ENCODE results near the gene BBS7. TPM values are rescaled to one million over a fixed set of nuclear protein-coding genes. Genes with fewer than 3 reads are reported as not detected.

BBS7 gene
- polyA plus RNA-seq, 4 donors = 3.5 to 15.2 (median 7.8) TPM

GRCh38 chr4:121785479-121785878, 84.8 kb downstream of the BBS7 start:
- Histone ChIP-seq H3K4me1 (ENCODE audit: control insufficient read depth in 3 of 3, insufficient read depth in 2 of 3, low read depth in 1 of 3, low read length in 2 of 3) (no peaks in the 10 kb centered on the region), H3K27ac (ENCODE audit: low read depth in 1 of 3, low read length in 2 of 3) (no peak overlapping the region), H3K27me3 (ENCODE audit: control insufficient read depth in 3 of 3, insufficient read depth in 3 of 3, low read length in 3 of 3) (peaks cover 0 to 12% (median 0%) of the 10 kb centered on the region in 3 donors), H3K4me3 (ENCODE audit: low read depth in 1 of 3, low read length in 3 of 3) (no peak overlapping the region), H3K36me3 (ENCODE audit: control insufficient read depth in 3 of 3, insufficient read depth in 2 of 3, low read depth in 1 of 3, low read length in 3 of 3) (no peaks in the 10 kb centered on the region), H3K9me3 (ENCODE audit: control insufficient read depth in 2 of 2, insufficient read depth in 1 of 2, low read depth in 1 of 2, low read length in 1 of 2) (peaks cover 0 to 3% of the 10 kb centered on the region in 2 donors)
- FAIRE-seq (no peak), DNase-seq (no peak)
- 74 to 82% (median 77%) methylated on average over 4 of the region's 4 CpGs for WGBS, 3 donors

- no peak overlapping the region for H3K4me3 ChIP-seq (ENCODE audit: low read depth in 1 of 3, low read length in 3 of 3)
- peaks cover 0 to 12% (median 0%) of the 10 kb centered on the region in 3 donors for H3K27me3 ChIP-seq (ENCODE audit: control insufficient read depth in 3 of 3, insufficient read depth in 3 of 3, low read length in 3 of 3)
- no peaks in the 10 kb centered on the region for H3K36me3 ChIP-seq (ENCODE audit: control insufficient read depth in 3 of 3, insufficient read depth in 2 of 3, low read depth in 1 of 3, low read length in 3 of 3)
- no peak overlapping the region for H3K27ac ChIP-seq (ENCODE audit: low read depth in 1 of 3, low read length in 2 of 3)
- H3K9me3 ChIP-seq (ENCODE audit: control insufficient read depth in 2 of 2, insufficient read depth in 1 of 2, low read depth in 1 of 2, low read length in 1 of 2) = peaks cover 0 to 3% of the 10 kb centered on the region in 2 donors
- DNase-seq = no peak
- H3K4me1 ChIP-seq (ENCODE audit: control insufficient read depth in 3 of 3, insufficient read depth in 2 of 3, low read depth in 1 of 3, low read length in 2 of 3) = no peaks in the 10 kb centered on the region
- FAIRE-seq = no peak
- WGBS, 3 donors = 34 to 46% (median 42%) methylated on average over 2 of the region's 2 CpGs
Measured at GRCh38 chr4:121784975-121785374, 85.3 kb downstream of the BBS7 start.

DNA sequence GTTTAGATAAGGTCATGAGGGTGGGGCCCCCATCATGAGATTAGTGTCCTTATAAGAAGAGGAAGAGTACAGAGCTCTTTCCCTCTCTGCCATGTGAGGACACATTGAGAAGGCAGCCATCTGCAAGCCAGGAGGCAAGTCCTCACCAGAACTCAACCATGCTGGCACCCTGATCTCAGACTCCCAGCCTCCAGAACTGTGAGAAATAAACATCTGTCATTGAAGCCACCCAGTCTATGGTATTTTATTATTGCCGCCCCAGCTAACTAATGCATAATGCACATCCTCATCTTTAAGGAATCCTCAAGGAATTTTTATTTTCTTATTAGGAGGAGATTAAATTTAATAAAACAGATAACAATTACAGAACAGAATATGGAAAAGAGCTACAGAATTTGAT, 85.9 kb downstream of the BBS7 start:
- FAIRE-seq = no peak
- H3K27ac ChIP-seq (ENCODE audit: low read depth in 1 of 3, low read length in 2 of 3) = no peak overlapping the region
- WGBS, 3 donors = 46 to 87% (median 50%) methylated on average over 1 of the region's 1 CpG
- no peaks in the 10 kb centered on the region for H3K4me1 ChIP-seq (ENCODE audit: control insufficient read depth in 3 of 3, insufficient read depth in 2 of 3, low read depth in 1 of 3, low read length in 2 of 3)
- H3K4me3 ChIP-seq (ENCODE audit: low read depth in 1 of 3, low read length in 3 of 3) = no peak overlapping the region
- peaks cover 0 to 12% (median 0%) of the 10 kb centered on the region in 3 donors for H3K27me3 ChIP-seq (ENCODE audit: control insufficient read depth in 3 of 3, insufficient read depth in 3 of 3, low read length in 3 of 3)
- DNase-seq = no peak
- H3K9me3 ChIP-seq (ENCODE audit: control insufficient read depth in 2 of 2, insufficient read depth in 1 of 2, low read depth in 1 of 2, low read length in 1 of 2) = peaks cover 0 to 3% of the 10 kb centered on the region in 2 donors
- H3K36me3 ChIP-seq (ENCODE audit: control insufficient read depth in 3 of 3, insufficient read depth in 2 of 3, low read depth in 1 of 3, low read length in 3 of 3) = no peaks in the 10 kb centered on the region

GRCh38 chr4:121783210-121783609, 87.1 kb downstream of the BBS7 start:
- Histone ChIP-seq H3K4me3 (ENCODE audit: low read depth in 1 of 3, low read length in 3 of 3) (no peak overlapping the region), H3K27me3 (ENCODE audit: control insufficient read depth in 3 of 3, insufficient read depth in 3 of 3, low read length in 3 of 3) (peaks cover 0 to 12% (median 0%) of the 10 kb centered on the region in 3 donors), H3K36me3 (ENCODE audit: control insufficient read depth in 3 of 3, insufficient read depth in 2 of 3, low read depth in 1 of 3, low read length in 3 of 3) (no peaks in the 10 kb centered on the region), H3K27ac (ENCODE audit: low read depth in 1 of 3, low read length in 2 of 3) (no peak overlapping the region), H3K9me3 (ENCODE audit: control insufficient read depth in 2 of 2, insufficient read depth in 1 of 2, low read depth in 1 of 2, low read length in 1 of 2) (peaks cover 0 to 3% of the 10 kb centered on the region in 2 donors), H3K4me1 (ENCODE audit: control insufficient read depth in 3 of 3, insufficient read depth in 2 of 3, low read depth in 1 of 3, low read length in 2 of 3) (no peaks in the 10 kb centered on the region)
- WGBS, 3 donors = 75 to 85% (median 79%) methylated on average over 1 of the region's 1 CpG
- DNase-seq (no peak), FAIRE-seq (no peak)

DNA sequence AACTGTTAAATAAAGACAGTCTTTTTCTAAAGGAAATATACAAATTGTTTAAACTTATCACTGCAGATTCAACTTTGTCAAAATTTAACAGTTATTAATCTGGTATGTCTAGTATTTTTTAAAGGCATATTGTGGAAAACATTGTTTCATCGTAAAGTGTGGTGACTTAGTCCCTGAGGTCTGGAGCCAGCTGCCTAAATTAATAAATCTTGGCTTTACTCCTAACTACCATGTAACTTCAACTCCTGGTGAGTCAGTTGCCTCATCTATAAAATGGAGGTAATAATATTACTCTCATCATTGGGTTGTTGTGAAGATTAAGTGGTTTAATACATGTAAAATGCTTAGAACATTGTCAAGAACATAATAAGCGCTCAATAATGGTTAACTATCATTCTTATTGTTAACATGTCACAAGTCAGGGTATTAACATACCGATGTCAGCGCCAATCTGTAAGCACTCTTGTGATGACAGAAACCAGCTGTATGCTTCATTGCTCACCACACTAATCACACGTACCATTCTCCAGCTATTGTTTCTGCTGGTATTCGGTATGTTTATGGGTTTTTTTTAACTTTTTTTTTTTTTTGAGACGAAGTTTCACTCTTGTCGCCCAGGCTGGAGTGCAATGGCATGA, 91.2 kb downstream of the BBS7 start:
- Histone ChIP-seq H3K27me3 (ENCODE audit: control insufficient read depth in 3 of 3, insufficient read depth in 3 of 3, low read length in 3 of 3) (peaks cover 0 to 3% (median 0%) of the 10 kb centered on the region in 3 donors), H3K27ac (ENCODE audit: low read depth in 1 of 3, low read length in 2 of 3) (no peak overlapping the region), H3K36me3 (ENCODE audit: control insufficient read depth in 3 of 3, insufficient read depth in 2 of 3, low read depth in 1 of 3, low read length in 3 of 3) (no peaks in the 10 kb centered on the region), H3K4me1 (ENCODE audit: control insufficient read depth in 3 of 3, insufficient read depth in 2 of 3, low read depth in 1 of 3, low read length in 2 of 3) (no peaks in the 10 kb centered on the region), H3K4me3 (ENCODE audit: low read depth in 1 of 3, low read length in 3 of 3) (no peak overlapping the region), H3K9me3 (ENCODE audit: control insufficient read depth in 2 of 2, insufficient read depth in 1 of 2, low read depth in 1 of 2, low read length in 1 of 2) (no peaks in the 10 kb centered on the region)
- FAIRE-seq (no peak), DNase-seq (no peak)
- WGBS, 3 donors = 62 to 85% (median 84%) methylated on average over 8 of the region's 8 CpGs

GRCh38 chr4:121777625-121778024, 92.6 kb downstream of the BBS7 start:
- Histone ChIP-seq H3K36me3 (ENCODE audit: control insufficient read depth in 3 of 3, insufficient read depth in 2 of 3, low read depth in 1 of 3, low read length in 3 of 3) (no peaks in the 10 kb centered on the region), H3K4me1 (ENCODE audit: control insufficient read depth in 3 of 3, insufficient read depth in 2 of 3, low read depth in 1 of 3, low read length in 2 of 3) (no peaks in the 10 kb centered on the region), H3K27me3 (ENCODE audit: control insufficient read depth in 3 of 3, insufficient read depth in 3 of 3, low read length in 3 of 3) (peaks cover 0 to 3% (median 0%) of the 10 kb centered on the region in 3 donors), H3K27ac (ENCODE audit: low read depth in 1 of 3, low read length in 2 of 3) (no peak overlapping the region), H3K9me3 (ENCODE audit: control insufficient read depth in 2 of 2, insufficient read depth in 1 of 2, low read depth in 1 of 2, low read length in 1 of 2) (no peaks in the 10 kb centered on the region), H3K4me3 (ENCODE audit: low read depth in 1 of 3, low read length in 3 of 3) (no peak overlapping the region)
- FAIRE-seq (no peak), DNase-seq (no peak)
- 39 to 58% (median 43%) methylated on average over 3 of the region's 3 CpGs for WGBS, 3 donors

DNA sequence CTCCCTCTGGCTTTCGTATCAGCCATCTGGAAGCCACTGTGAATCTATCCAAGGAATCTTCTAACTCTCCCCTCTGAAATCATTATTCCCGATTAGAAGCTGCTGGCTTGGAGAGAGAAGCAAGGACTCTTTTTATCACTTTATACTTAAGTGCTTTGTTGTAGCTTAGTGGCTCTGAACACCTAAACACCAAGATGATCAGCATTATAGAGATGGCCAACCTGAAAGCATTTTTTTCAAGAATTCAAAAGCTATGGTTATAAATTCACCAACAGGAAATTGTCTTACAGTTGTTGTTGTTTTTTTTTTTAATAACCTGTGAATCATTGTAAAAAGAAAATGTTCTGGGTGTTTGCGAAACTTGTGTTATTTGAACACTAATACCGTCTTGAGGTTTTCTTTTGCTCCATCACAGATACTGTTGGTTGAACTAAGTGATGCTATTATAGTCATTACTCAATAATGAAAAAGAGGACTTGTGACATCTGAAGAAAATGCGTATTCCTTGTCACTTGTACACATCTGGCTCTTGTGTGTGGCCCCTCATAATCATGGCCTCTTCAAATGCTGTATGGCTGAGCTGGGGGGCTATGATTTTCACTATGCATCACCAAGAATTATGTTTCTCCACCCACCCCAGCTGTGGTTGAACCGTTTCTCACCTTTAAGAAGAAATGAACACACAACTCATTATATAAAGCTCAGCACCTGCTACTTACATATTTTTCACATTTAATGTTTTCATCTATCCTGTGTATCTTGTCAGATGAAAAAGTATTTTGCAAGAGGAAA, 93.5 kb downstream of the BBS7 start:
- Histone ChIP-seq H3K36me3 (ENCODE audit: control insufficient read depth in 3 of 3, insufficient read depth in 2 of 3, low read depth in 1 of 3, low read length in 3 of 3) (no peaks in the 10 kb centered on the region), H3K27ac (ENCODE audit: low read depth in 1 of 3, low read length in 2 of 3) (no peak overlapping the region), H3K4me1 (ENCODE audit: control insufficient read depth in 3 of 3, insufficient read depth in 2 of 3, low read depth in 1 of 3, low read length in 2 of 3) (no peaks in the 10 kb centered on the region), H3K9me3 (ENCODE audit: control insufficient read depth in 2 of 2, insufficient read depth in 1 of 2, low read depth in 1 of 2, low read length in 1 of 2) (no peaks in the 10 kb centered on the region), H3K27me3 (ENCODE audit: control insufficient read depth in 3 of 3, insufficient read depth in 3 of 3, low read length in 3 of 3) (peaks cover 0 to 3% (median 0%) of the 10 kb centered on the region in 3 donors), H3K4me3 (ENCODE audit: low read depth in 1 of 3, low read length in 3 of 3) (no peak overlapping the region)
- FAIRE-seq (no peak), DNase-seq (no peak)
- WGBS, 3 donors = 74 to 80% (median 75%) methylated on average over 6 of the region's 6 CpGs

Measured in small intestine (tissue), 7 donors.